SU-DHL-6 (cell line): ENCODE data around the gene HSPH1.
"Not testable (repeated sequence)": the region's sequence is repeated elsewhere in the genome, so short reads cannot be mapped to it uniquely, and the experiment has no call there.

Experiments
- H2AFZ ChIP-seq: fragments of 200-600 bp; sonication (generic); 2 replicates; pipeline ENCODE4 v1.6.1; 2014; ENCODE audit warnings: low read depth, mild to moderate bottlenecking, moderate library complexity, mixed read lengths, antibody characterized with exemption, low read length; ENCODE audit not compliant: severe bottlenecking
- H3F3A ChIP-seq: fragments of 200-600 bp; shearing (Covaris generic); 2 replicates; pipeline ENCODE4 v1.6.0; 2016; ENCODE audit warnings: antibody characterized with exemption, mild to moderate bottlenecking; ENCODE audit not compliant: insufficient read depth
- H3K27ac ChIP-seq: fragments of 200-600 bp; sonication (generic); 2 replicates; pipeline ENCODE4 v1.5.1; 2016; ENCODE audit warnings: low read depth, mild to moderate bottlenecking, low read length, moderate library complexity, mixed read lengths
- H3K27me3 ChIP-seq: fragments of 200-600 bp; sonication (generic), shearing (Covaris generic); 2 replicates; pipeline ENCODE4 v1.6.0; 2014; ENCODE audit warnings: mild to moderate bottlenecking, low read length
- H3K36me3 ChIP-seq: fragments of 200-600 bp; sonication (generic); 2 replicates; pipeline ENCODE4 v1.6.1; 2014; ENCODE audit warnings: mild to moderate bottlenecking, low read length, mixed read lengths
- H3K4me2 ChIP-seq: fragments of 300-600, 200-600 bp; shearing (Covaris generic), sonication (generic); 2 replicates; pipeline ENCODE4 v1.6.0; 2014; ENCODE audit warnings: low read length, low read depth, mild to moderate bottlenecking; ENCODE audit not compliant: poor library complexity, severe bottlenecking
- H3K4me3 ChIP-seq: fragments of 200-600 bp; sonication (generic); 2 replicates; pipeline ENCODE4 v1.5.1; 2014; ENCODE audit warnings: antibody characterized with exemption, low read length, mild to moderate bottlenecking, mixed read lengths; ENCODE audit not compliant: insufficient read depth, poor library complexity, severe bottlenecking
- H3K79me2 ChIP-seq: fragments of 200-600 bp; sonication (generic); 2 replicates; pipeline ENCODE4 v1.6.1; 2014; ENCODE audit warnings: mild to moderate bottlenecking, low read length, moderate library complexity; ENCODE audit not compliant: insufficient read depth
- H3K9ac ChIP-seq: fragments of 200-600 bp; sonication (generic); 2 replicates; pipeline ENCODE4 v1.7.0; 2014; ENCODE audit warnings: mild to moderate bottlenecking, low read length
- H3K9me2 ChIP-seq: fragments of 200-600 bp; sonication (generic); replicated peaks from 2 replicates; pipeline ENCODE4 v1.6.1; 2014; ENCODE audit warnings: low read length; ENCODE audit not compliant: insufficient read depth
- H3K9me3 ChIP-seq: fragments of 200-600 bp; sonication (generic); 2 replicates; pipeline ENCODE4 v1.6.1; 2014; ENCODE audit warnings: low read length, mixed read lengths; ENCODE audit not compliant: insufficient read depth
- H4K20me1 ChIP-seq: fragments of 200-600 bp; sonication (generic); 2 replicates; pipeline ENCODE4 v1.6.1; 2014; ENCODE audit warnings: low read depth, mild to moderate bottlenecking, antibody characterized with exemption, low read length, moderate library complexity, mixed read lengths
- CTCF ChIP-seq: fragments of 200-600 bp; sonication (generic); IDR thresholded peaks from one replicate; pipeline ENCODE4 v1.5.1; 2017; ENCODE audit warnings: antibody characterized with exemption, mild to moderate bottlenecking, low read length, moderate library complexity; ENCODE audit not compliant: insufficient read depth, poor library complexity, severe bottlenecking
- EZH2phosphoT487 ChIP-seq: fragments of 200-600 bp; sonication (generic), shearing (Covaris generic); conservative IDR thresholded peaks from 2 replicates; pipeline ENCODE4 v1.6.1; 2018; ENCODE audit warnings: mild to moderate bottlenecking, antibody characterized with exemption, low read length, moderate library complexity, mixed read lengths

Gene HSPH1

GRCh38 chr13:31100721-31101120, 61.0 kb downstream of the HSPH1 start:
- Histone ChIP-seq H3K79me2 (no peaks in the 10 kb centered on the region), H4K20me1 (no peaks in the 10 kb centered on the region), H3F3A (no peaks in the 10 kb centered on the region), H3K4me2 (no peak overlapping the region), H3K9me3 (no peaks in the 10 kb centered on the region), H3K9me2 (no peaks in the 10 kb centered on the region), H3K36me3 (no peaks in the 10 kb centered on the region), H3K9ac (no peak overlapping the region), H3K27ac (no peak overlapping the region), H2AFZ (no peak overlapping the region), H3K4me3 (no peak overlapping the region), H3K27me3 (no peaks in the 10 kb centered on the region)
- TF ChIP-seq CTCF (no peak), EZH2phosphoT487 (no peak)

GRCh38 chr13:31097911-31098434, 63.7 kb downstream of the HSPH1 start:
- H3F3A ChIP-seq, H2AFZ ChIP-seq, H3K36me3 ChIP-seq, H3K27me3 ChIP-seq, H3K9ac ChIP-seq, H3K9me3 ChIP-seq, H3K27ac ChIP-seq, H3K9me2 ChIP-seq, H4K20me1 ChIP-seq, H3K79me2 ChIP-seq, H3K4me3 ChIP-seq, H3K4me2 ChIP-seq: not testable (repeated sequence)

GRCh38 chr13:31096654-31097302, 64.9 kb downstream of the HSPH1 start:
- Histone ChIP-seq H3K79me2 (no peaks in the 10 kb centered on the region), H3K27ac (no peak overlapping the region), H3K9ac (no peak overlapping the region), H4K20me1 (no peaks in the 10 kb centered on the region), H3K4me2 (no peak overlapping the region), H3K36me3 (no peaks in the 10 kb centered on the region), H2AFZ (no peak overlapping the region), H3K4me3 (no peak overlapping the region), H3K9me2 (no peaks in the 10 kb centered on the region), H3F3A (no peaks in the 10 kb centered on the region), H3K27me3 (no peaks in the 10 kb centered on the region), H3K9me3 (no peaks in the 10 kb centered on the region)
- TF ChIP-seq CTCF (no peak), EZH2phosphoT487 (no peak)

- H4K20me1 ChIP-seq: no peaks in the 10 kb centered on the region
- no peaks in the 10 kb centered on the region for H3F3A ChIP-seq
- no peaks in the 10 kb centered on the region for H3K36me3 ChIP-seq
- no peak overlapping the region for H3K4me2 ChIP-seq
- H3K79me2 ChIP-seq: no peaks in the 10 kb centered on the region
- H3K27me3 ChIP-seq: no peaks in the 10 kb centered on the region
- no peak overlapping the region for H3K9ac ChIP-seq
- H3K9me2 ChIP-seq: no peaks in the 10 kb centered on the region
- no peak overlapping the region for H3K4me3 ChIP-seq
- no peaks in the 10 kb centered on the region for H3K9me3 ChIP-seq
- no peak overlapping the region for H2AFZ ChIP-seq
- no peak overlapping the region for H3K27ac ChIP-seq
- TF ChIP-seq CTCF (no peak), EZH2phosphoT487 (no peak)
Observed at GRCh38 chr13:31094331-31095015, 67.2 kb downstream of the HSPH1 start.
